Measurements from ENCODE around the gene RHOA. TPM values are rescaled to one million over a fixed set of nuclear protein-coding genes. Genes with fewer than 3 reads are reported as not detected.
A peak's percentile ranks its signal among the peaks of the same experiment; 100 is the strongest.
"Not testable (repeated sequence)": the region's sequence is repeated elsewhere in the genome, so short reads cannot be mapped to it uniquely, and the experiment has no call there.

RHOA gene
- polyA plus RNA-seq, 1 donor from 2014 or later = 709 TPM

- H3K4me1 Mint-ChIP-seq = peaks cover 36 to 50% (median 37%) of the 10 kb centered on the region in 3 donors
- H3K27ac Mint-ChIP-seq = peak within 1 kb of the TSS; percentile 97 to 99 (median 98)
- no peaks in the 10 kb centered on the region for H3K9me3 Mint-ChIP-seq
- H3K27me3 Mint-ChIP-seq = no peaks in the 10 kb centered on the region
- peak within 1 kb of the TSS; percentile 93 to 97 (median 96) for H3K4me3 Mint-ChIP-seq
- no peaks in the 10 kb centered on the region for H3K36me3 Mint-ChIP-seq
Observed at GRCh38 chr3:49339941-49340800, 71.6 kb downstream of the RHOA start, which contains the start of gene USP4. Gene USP4, minus strand, starts transcription at chr3:49340053. Its CDS starts 29 bp downstream, at chr3:49340024.

- H3K27me3 Mint-ChIP-seq = no peaks in the 10 kb centered on the region
- peaks cover 33 to 52% (median 34%) of the 10 kb centered on the region in 3 donors for H3K4me1 Mint-ChIP-seq
- H3K4me3 Mint-ChIP-seq = peak overlapping the region; percentile 93 to 97 (median 96)
- no peaks in the 10 kb centered on the region for H3K36me3 Mint-ChIP-seq
- peak overlapping the region; percentile 97 to 99 (median 98) for H3K27ac Mint-ChIP-seq
- no peaks in the 10 kb centered on the region for H3K9me3 Mint-ChIP-seq
Observed at GRCh38 chr3:49339581-49339940, 72.2 kb downstream of the RHOA start.

GRCh38 chr3:49333916-49334633 lies 77.7 kb downstream of the RHOA start:
- Mint-ChIP-seq H3K4me3 (peak overlapping the region in 1 of 4 donors; percentile 79), H3K36me3 (peaks cover 5% of the 10 kb centered on the region)

GRCh38 chr3:49333091-49333490 lies 78.7 kb downstream of the RHOA start:
- Mint-ChIP-seq H3K4me3 (no peak overlapping the region), H3K9me3 (no peaks in the 10 kb centered on the region), H3K27ac (peak overlapping the region in 1 of 3 donors; percentile 67), H3K4me1 (peaks cover 6 to 16% (median 8%) of the 10 kb centered on the region in 3 donors), H3K36me3 (peaks cover 5% of the 10 kb centered on the region), H3K27me3 (no peaks in the 10 kb centered on the region)

More at GRCh38 chr3:49333916-49334633, 77.7 kb downstream of the RHOA start:
- H3K27me3 Mint-ChIP-seq = no peaks in the 10 kb centered on the region
- H3K27ac Mint-ChIP-seq = peak overlapping the region in 1 of 3 donors; percentile 58
- H3K9me3 Mint-ChIP-seq = no peaks in the 10 kb centered on the region
- H3K4me1 Mint-ChIP-seq = peaks cover 11 to 26% (median 13%) of the 10 kb centered on the region in 3 donors

- peaks cover 0 to 4% (median 3%) of the 10 kb centered on the region in 3 donors for H3K4me1 Mint-ChIP-seq
- H3K4me3 Mint-ChIP-seq = no peak overlapping the region
- no peak overlapping the region for H3K27ac Mint-ChIP-seq
- H3K27me3 Mint-ChIP-seq = no peaks in the 10 kb centered on the region
- H3K9me3 Mint-ChIP-seq = no peaks in the 10 kb centered on the region
- H3K36me3 Mint-ChIP-seq = peaks cover 5% of the 10 kb centered on the region
Observed at GRCh38 chr3:49329186-49329585, 82.6 kb downstream of the RHOA start.

- not testable (repeated sequence) for H3K27ac Mint-ChIP-seq, H3K27me3 Mint-ChIP-seq, H3K4me1 Mint-ChIP-seq, H3K36me3 Mint-ChIP-seq, H3K9me3 Mint-ChIP-seq
- peak overlapping the region in 1 of 4 donors; percentile 22 for H3K4me3 Mint-ChIP-seq
Observed at GRCh38 chr3:49328350-49328749, 83.4 kb downstream of the RHOA start.

GRCh38 chr3:49327485-49327884 lies 84.3 kb downstream of the RHOA start:
- H3K27me3 Mint-ChIP-seq = no peaks in the 10 kb centered on the region
- peaks cover 5% of the 10 kb centered on the region for H3K36me3 Mint-ChIP-seq
- peaks cover 0 to 2% (median 0%) of the 10 kb centered on the region in 3 donors for H3K4me1 Mint-ChIP-seq
- no peaks in the 10 kb centered on the region for H3K9me3 Mint-ChIP-seq
- H3K27ac Mint-ChIP-seq = no peak overlapping the region
- no peak overlapping the region for H3K4me3 Mint-ChIP-seq

GRCh38 chr3:49324768-49325167 lies 87.0 kb downstream of the RHOA start:
- Mint-ChIP-seq H3K4me3 (no peak overlapping the region), H3K36me3 (peaks cover 3% of the 10 kb centered on the region), H3K9me3 (no peaks in the 10 kb centered on the region), H3K27me3 (no peaks in the 10 kb centered on the region), H3K27ac (no peak overlapping the region), H3K4me1 (peaks cover 0 to 2% (median 0%) of the 10 kb centered on the region in 3 donors)

- H3K27ac Mint-ChIP-seq = no peak overlapping the region
Observed at GRCh38 chr3:49316696-49317457, 94.9 kb downstream of the RHOA start.

GRCh38 chr3:49313896-49314688 lies 97.7 kb downstream of the RHOA start:
- no peaks in the 10 kb centered on the region for H3K9me3 Mint-ChIP-seq
- no peak overlapping the region for H3K27ac Mint-ChIP-seq
- H3K4me1 Mint-ChIP-seq = no peaks in the 10 kb centered on the region
- no peaks in the 10 kb centered on the region for H3K27me3 Mint-ChIP-seq
- H3K36me3 Mint-ChIP-seq = peaks cover 1% of the 10 kb centered on the region
- H3K4me3 Mint-ChIP-seq = no peak overlapping the region

More at GRCh38 chr3:49316696-49317457, 94.9 kb downstream of the RHOA start:
- Mint-ChIP-seq H3K4me3 (no peak overlapping the region), H3K4me1 (no peaks in the 10 kb centered on the region), H3K36me3 (no peaks in the 10 kb centered on the region), H3K27me3 (no peaks in the 10 kb centered on the region), H3K9me3 (no peaks in the 10 kb centered on the region)

GRCh38 chr3:49311283-49311682 lies 100.5 kb downstream of the RHOA start:
- no peaks in the 10 kb centered on the region for H3K9me3 Mint-ChIP-seq
- peaks cover 0 to 1% (median 0%) of the 10 kb centered on the region in 3 donors for H3K4me1 Mint-ChIP-seq
- peak overlapping the region in 1 of 3 donors; percentile 5 for H3K27ac Mint-ChIP-seq
- no peak overlapping the region for H3K4me3 Mint-ChIP-seq
- no peaks in the 10 kb centered on the region for H3K27me3 Mint-ChIP-seq
- H3K36me3 Mint-ChIP-seq = peaks cover 3% of the 10 kb centered on the region

GRCh38 chr3:49310677-49311076 lies 101.1 kb downstream of the RHOA start:
- no peaks in the 10 kb centered on the region for H3K27me3 Mint-ChIP-seq
- no peak overlapping the region for H3K4me3 Mint-ChIP-seq
- H3K9me3 Mint-ChIP-seq = no peaks in the 10 kb centered on the region
- H3K4me1 Mint-ChIP-seq = peaks cover 0 to 1% (median 0%) of the 10 kb centered on the region in 3 donors
- peaks cover 4% of the 10 kb centered on the region for H3K36me3 Mint-ChIP-seq
- no peak overlapping the region for H3K27ac Mint-ChIP-seq
